ENCODE measurements around the gene LMX1A. TPM values are rescaled to one million over a fixed set of nuclear protein-coding genes. Genes with fewer than 3 reads are reported as not detected.

Gene LMX1A
- polyA plus RNA-seq, 3 donors: not detected

DNA sequence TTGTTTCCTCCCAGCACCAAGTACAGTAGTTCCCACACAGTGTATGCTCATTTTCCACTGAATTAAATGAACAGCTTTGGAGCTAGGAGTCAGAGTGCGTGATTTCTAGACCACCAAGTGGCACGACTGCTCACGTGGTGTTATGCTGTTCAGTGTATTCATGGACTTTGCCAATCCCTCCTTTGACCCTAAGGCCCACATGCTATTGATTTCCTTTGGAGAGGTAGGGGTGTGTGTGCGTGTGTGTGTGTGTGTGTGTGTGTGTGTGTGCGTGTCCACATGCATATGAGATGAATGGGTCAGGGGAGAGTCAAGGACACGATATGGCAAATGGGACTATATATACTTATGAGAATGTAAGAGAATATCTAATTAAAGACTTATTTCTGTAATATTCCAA, 177.2 kb downstream of the LMX1A start:
- no peaks in the 10 kb centered on the region for H3K36me3 Mint-ChIP-seq
- TF ChIP-seq, protein P1, sequence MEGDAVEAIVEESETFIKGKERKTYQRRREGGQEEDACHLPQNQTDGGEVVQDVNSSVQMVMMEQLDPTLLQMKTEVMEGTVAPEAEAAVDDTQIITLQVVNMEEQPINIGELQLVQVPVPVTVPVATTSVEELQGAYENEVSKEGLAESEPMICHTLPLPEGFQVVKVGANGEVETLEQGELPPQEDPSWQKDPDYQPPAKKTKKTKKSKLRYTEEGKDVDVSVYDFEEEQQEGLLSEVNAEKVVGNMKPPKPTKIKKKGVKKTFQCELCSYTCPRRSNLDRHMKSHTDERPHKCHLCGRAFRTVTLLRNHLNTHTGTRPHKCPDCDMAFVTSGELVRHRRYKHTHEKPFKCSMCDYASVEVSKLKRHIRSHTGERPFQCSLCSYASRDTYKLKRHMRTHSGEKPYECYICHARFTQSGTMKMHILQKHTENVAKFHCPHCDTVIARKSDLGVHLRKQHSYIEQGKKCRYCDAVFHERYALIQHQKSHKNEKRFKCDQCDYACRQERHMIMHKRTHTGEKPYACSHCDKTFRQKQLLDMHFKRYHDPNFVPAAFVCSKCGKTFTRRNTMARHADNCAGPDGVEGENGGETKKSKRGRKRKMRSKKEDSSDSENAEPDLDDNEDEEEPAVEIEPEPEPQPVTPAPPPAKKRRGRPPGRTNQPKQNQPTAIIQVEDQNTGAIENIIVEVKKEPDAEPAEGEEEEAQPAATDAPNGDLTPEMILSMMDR (IDR thresholded peaks at IDR 0.05): no peak
- H3K27ac ChIP-seq (ENCODE audit: low read depth in 1 of 2, low read length in 2 of 2): no peak overlapping the region
- no peak overlapping the region for H3K4me3 Mint-ChIP-seq
- peaks cover 0 to 10% (median 7%) of the 10 kb centered on the region in 7 donors for H3K9me3 Mint-ChIP-seq
- no peak overlapping the region for H3K4me3 ChIP-seq (replicated peaks in 1 of 3; ENCODE audit: low read depth in 2 of 3, low read length in 3 of 3)
- intact Hi-C loops (cut with micrococcal nuclease): no loop called here
- H3K4me1 ChIP-seq (ENCODE audit: control insufficient read depth in 1 of 2, insufficient read depth in 2 of 2, low read length in 2 of 2): no peaks in the 10 kb centered on the region
- H3K9ac ChIP-seq (ENCODE audit: insufficient read depth, low read length, poor library complexity, severe bottlenecking): no peak overlapping the region
- H3K27ac Mint-ChIP-seq: no peak overlapping the region
- H3K79me2 ChIP-seq (ENCODE audit: insufficient read depth, low read length): no peaks in the 10 kb centered on the region
- no peak overlapping the region for H3K4me2 ChIP-seq (replicated peaks; ENCODE audit: extremely low read depth, low read length, poor library complexity, severe bottlenecking)
- H3K27me3 ChIP-seq (ENCODE audit: control insufficient read depth in 2 of 2, insufficient read depth in 2 of 2, low read length in 2 of 2): no peaks in the 10 kb centered on the region
- H4K20me1 ChIP-seq (ENCODE audit: insufficient read depth, low read length): no peaks in the 10 kb centered on the region
- DNase-seq: no peak
- H3K9me3 ChIP-seq (replicated peaks in 1 of 2; ENCODE audit: control insufficient read depth in 1 of 2, insufficient read depth in 1 of 2, low read length in 2 of 2): peaks cover 14 to 17% of the 10 kb centered on the region in 2 donors
- no peaks in the 10 kb centered on the region for H3K4me1 Mint-ChIP-seq
- H3K27me3 Mint-ChIP-seq (ENCODE audit: low read depth in 3 of 3): peaks cover 0 to 1% (median 0%) of the 10 kb centered on the region in 3 donors
- WGBS (ENCODE audit: insufficient coverage): 100% methylated on average over 1 of the region's 6 CpGs
- H2AFZ ChIP-seq (ENCODE audit: insufficient read depth, low read depth, low read length, poor library complexity, severe bottlenecking): no peak overlapping the region
- no peaks in the 10 kb centered on the region for H3K36me3 ChIP-seq (replicated peaks in 1 of 2; ENCODE audit: control insufficient read depth in 1 of 2, insufficient read depth in 2 of 2, low read length in 2 of 2)

DNA sequence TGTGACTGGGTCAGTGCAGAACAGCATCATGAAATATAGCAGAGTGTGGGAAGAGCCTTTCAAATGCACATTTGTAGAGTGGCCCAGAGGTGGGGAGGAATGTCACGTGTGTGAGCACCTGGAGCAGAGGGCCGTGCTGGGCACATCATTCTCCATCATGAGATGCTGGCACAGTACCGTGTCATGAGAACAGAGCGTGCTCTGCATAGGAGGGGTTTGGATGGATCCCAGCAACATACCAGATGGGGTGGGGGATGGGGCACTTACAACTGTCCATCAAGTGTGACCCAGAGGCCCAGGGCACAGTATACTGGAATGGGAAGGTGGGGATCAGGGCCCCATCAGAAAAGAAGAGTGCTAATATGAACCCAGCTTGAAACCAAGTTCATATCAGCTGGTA, 182.0 kb downstream of the LMX1A start:
- Histone ChIP-seq H3K9ac (ENCODE audit: insufficient read depth, low read length, poor library complexity, severe bottlenecking) (no peak overlapping the region), H3K4me1 (ENCODE audit: control insufficient read depth in 1 of 2, insufficient read depth in 2 of 2, low read length in 2 of 2) (no peaks in the 10 kb centered on the region), H3K36me3 (replicated peaks in 1 of 2; ENCODE audit: control insufficient read depth in 1 of 2, insufficient read depth in 2 of 2, low read length in 2 of 2) (no peaks in the 10 kb centered on the region), H3K27me3 (ENCODE audit: control insufficient read depth in 2 of 2, insufficient read depth in 2 of 2, low read length in 2 of 2) (no peaks in the 10 kb centered on the region), H2AFZ (ENCODE audit: insufficient read depth, low read depth, low read length, poor library complexity, severe bottlenecking) (no peak overlapping the region), H3K9me3 (replicated peaks in 1 of 2; ENCODE audit: control insufficient read depth in 1 of 2, insufficient read depth in 1 of 2, low read length in 2 of 2) (peaks cover 0 to 5% of the 10 kb centered on the region in 2 donors), H3K79me2 (ENCODE audit: insufficient read depth, low read length) (no peaks in the 10 kb centered on the region), H4K20me1 (ENCODE audit: insufficient read depth, low read length) (no peaks in the 10 kb centered on the region), H3K27ac (ENCODE audit: low read depth in 1 of 2, low read length in 2 of 2) (no peak overlapping the region), H3K4me3 (replicated peaks in 1 of 3; ENCODE audit: low read depth in 2 of 3, low read length in 3 of 3) (no peak overlapping the region), H3K4me2 (replicated peaks; ENCODE audit: extremely low read depth, low read length, poor library complexity, severe bottlenecking) (no peak overlapping the region)
- TF ChIP-seq, protein P1 (IDR thresholded peaks at IDR 0.05): no peak
- WGBS (ENCODE audit: insufficient coverage): 88% methylated on average over 4 of the region's 4 CpGs
- peaks cover 0 to 8% (median under 1%) of the 10 kb centered on the region in 7 donors for H3K9me3 Mint-ChIP-seq
- intact Hi-C loops (cut with micrococcal nuclease): no loop called here
- no peaks in the 10 kb centered on the region for H3K36me3 Mint-ChIP-seq
- H3K27me3 Mint-ChIP-seq (ENCODE audit: low read depth in 3 of 3): peaks cover 0 to 4% (median 1%) of the 10 kb centered on the region in 3 donors
- no peak overlapping the region for H3K27ac Mint-ChIP-seq
- DNase-seq: no peak
- no peaks in the 10 kb centered on the region for H3K4me1 Mint-ChIP-seq
- no peak overlapping the region for H3K4me3 Mint-ChIP-seq
